Adrenal gland (tissue), 5 donors: Measurements from ENCODE around the gene LDLR.

ENCODE experiments used
- POLR2A ChIP-seq, 2 donors: fragments of 450-650 bp; IDR thresholded peaks; one replicate each; pipeline ENCODE4 v1.6.1; 2017; ENCODE audit warnings: antibody characterized with exemption in 2 of 2, mild to moderate bottlenecking in 2 of 2, moderate library complexity in 1 of 2
- TF ChIP-seq, protein P1 (sequence below), 6 experiments: fragments of 450-650 bp in 4 of 6; fragments of 200-600 bp in 2 of 6; sonication (generic) in 1 of 6; IDR thresholded peaks; 1 replicate in 5 of 6; 2 replicates in 1 of 6; pipeline versions ENCODE4 v1.5.1 to v1.8.0; 2016 to 2021; ENCODE audit warnings: antibody characterized with exemption in 6 of 6, mild to moderate bottlenecking in 2 of 6, moderate library complexity in 1 of 6
- donor health status: DM: no; HTN: no; CAD: no.

DNA sequence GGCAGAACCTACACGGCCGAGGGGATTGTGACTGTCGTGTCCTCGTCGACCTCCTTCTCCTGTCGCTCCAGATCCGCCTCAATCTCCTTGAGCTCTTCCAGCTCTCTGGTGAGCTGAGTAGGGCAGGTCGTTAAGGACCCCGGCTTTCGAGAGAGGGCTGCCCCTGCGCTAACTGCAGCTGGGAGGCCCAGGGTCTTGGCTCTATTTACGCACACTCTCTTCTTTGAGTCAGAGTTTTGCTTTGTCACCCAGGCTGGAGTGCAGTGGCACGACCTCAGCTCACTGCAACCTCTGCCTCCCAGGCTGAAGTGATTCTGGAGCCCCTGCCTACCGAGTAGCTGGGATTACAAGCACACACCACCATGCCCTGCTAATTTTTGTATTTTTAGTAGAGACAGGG lies 58.7 kb downstream of the LDLR start:
- TF ChIP-seq, protein P1, sequence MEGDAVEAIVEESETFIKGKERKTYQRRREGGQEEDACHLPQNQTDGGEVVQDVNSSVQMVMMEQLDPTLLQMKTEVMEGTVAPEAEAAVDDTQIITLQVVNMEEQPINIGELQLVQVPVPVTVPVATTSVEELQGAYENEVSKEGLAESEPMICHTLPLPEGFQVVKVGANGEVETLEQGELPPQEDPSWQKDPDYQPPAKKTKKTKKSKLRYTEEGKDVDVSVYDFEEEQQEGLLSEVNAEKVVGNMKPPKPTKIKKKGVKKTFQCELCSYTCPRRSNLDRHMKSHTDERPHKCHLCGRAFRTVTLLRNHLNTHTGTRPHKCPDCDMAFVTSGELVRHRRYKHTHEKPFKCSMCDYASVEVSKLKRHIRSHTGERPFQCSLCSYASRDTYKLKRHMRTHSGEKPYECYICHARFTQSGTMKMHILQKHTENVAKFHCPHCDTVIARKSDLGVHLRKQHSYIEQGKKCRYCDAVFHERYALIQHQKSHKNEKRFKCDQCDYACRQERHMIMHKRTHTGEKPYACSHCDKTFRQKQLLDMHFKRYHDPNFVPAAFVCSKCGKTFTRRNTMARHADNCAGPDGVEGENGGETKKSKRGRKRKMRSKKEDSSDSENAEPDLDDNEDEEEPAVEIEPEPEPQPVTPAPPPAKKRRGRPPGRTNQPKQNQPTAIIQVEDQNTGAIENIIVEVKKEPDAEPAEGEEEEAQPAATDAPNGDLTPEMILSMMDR (IDR thresholded peaks at IDR 0.05): no peak
- TF ChIP-seq POLR2A (IDR thresholded peaks at IDR 0.05): peak in 1 of 2 donors; percentile 83
